ENCODE measurements around the gene RETREG2.

The RETREG2 gene

DNA sequence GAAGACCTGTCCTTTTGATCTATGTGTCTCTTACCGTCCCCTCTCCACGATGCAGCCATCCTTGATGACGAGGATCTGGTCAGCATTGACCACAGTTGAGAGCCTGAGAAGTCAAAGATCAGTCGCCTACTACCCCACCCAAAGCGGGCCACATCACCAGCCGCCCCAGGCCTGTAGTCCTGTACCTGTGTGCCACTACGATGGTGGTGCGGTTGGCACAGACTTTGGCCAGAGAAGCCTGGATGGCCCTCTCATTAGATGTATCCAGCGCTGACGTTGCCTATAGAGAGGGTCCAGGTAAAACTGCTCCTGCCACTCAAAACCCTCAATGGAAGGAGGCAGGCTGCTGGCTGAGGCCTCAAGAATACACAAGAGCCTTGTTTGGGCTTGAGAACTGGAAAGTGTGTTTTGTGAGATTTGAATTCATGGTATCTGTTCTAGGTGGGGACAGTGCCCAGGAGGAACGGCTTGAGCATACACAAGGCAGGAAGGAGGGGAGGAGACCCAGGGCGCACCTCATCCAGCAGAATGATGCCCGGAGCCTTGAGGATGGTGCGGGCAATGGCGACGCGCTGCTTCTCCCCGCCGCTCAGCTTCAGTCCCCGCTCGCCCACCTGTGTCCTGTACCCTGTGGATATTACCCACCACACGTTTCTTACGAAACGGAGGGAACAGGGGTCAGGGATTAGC is 32.3 kb downstream of the RETREG2 start:
- no peak overlapping the region for H3K4me3 ChIP-seq (ENCODE audit: low read depth, low read length)
- DNase-seq (ENCODE audit: low read depth) = no peak
- TF ChIP-seq CTCF (IDR thresholded peaks at IDR 0.05; ENCODE audit: insufficient read depth, low read depth, low read length, missing control alignments) = no peak

GRCh38 chr2:219210886-219211362 is 32.8 kb downstream of the RETREG2 start:
- no peak for TF ChIP-seq CTCF (IDR thresholded peaks at IDR 0.05; ENCODE audit: insufficient read depth, low read depth, low read length, missing control alignments)
- no peak for DNase-seq (ENCODE audit: low read depth)
- no peak overlapping the region for H3K4me3 ChIP-seq (ENCODE audit: low read depth, low read length)

DNA sequence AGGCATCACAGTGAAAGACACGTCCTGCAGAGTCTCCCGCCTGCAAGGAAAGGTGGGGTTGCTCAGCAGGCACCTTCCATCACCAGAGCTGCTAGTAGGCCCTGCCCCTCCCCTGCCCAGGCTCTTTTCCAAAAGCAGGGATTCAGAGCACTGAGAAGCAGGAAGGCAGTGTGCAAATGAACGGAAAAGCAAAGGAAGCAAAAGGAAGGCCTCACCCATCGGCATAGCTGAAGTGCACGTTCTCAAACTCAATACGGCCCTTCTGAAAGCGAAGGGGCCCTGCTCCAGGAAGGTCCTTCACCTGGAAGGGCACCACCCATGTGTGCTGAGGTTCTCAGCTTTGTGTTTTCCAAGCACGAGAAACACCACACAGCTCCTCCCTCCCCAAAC is 34.9 kb downstream of the RETREG2 start:
- TF ChIP-seq CTCF (IDR thresholded peaks at IDR 0.05; ENCODE audit: insufficient read depth, low read depth, low read length, missing control alignments) = no peak
- no peak overlapping the region for H3K4me3 ChIP-seq (ENCODE audit: low read depth, low read length)
- no peak for DNase-seq (ENCODE audit: low read depth)

DNA sequence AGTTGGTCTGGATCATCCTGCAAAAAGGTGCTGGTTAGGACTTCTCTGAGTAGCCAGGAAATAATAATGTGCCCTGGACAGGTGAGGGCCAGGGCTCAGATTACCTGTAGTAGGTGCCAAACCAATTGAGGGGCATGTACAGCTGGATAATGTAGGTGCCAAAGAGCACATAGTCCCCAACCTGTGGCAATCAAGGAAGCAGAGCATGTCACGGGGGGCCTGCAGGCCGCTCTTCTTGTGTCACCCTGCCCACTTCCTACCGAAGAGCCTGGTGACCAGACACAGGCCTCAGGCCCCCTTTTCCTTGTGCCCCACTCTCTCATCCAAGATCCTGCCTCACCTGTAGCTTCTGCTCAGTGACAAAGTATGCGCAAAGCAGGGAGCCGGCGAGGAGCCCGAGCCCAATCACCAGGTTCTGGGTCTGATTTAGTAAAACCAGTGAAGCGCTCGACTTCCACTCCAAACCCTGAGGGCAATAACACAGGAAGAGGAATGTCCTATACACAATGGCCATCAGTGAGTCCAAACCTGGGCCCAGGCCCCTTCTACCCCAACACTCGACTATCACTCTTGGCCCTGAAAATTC is 35.5 kb downstream of the RETREG2 start:
- no peak for TF ChIP-seq CTCF (IDR thresholded peaks at IDR 0.05; ENCODE audit: insufficient read depth, low read depth, low read length, missing control alignments)
- no peak overlapping the region for H3K4me3 ChIP-seq (ENCODE audit: low read depth, low read length)
- DNase-seq (ENCODE audit: low read depth) = no peak

DNA sequence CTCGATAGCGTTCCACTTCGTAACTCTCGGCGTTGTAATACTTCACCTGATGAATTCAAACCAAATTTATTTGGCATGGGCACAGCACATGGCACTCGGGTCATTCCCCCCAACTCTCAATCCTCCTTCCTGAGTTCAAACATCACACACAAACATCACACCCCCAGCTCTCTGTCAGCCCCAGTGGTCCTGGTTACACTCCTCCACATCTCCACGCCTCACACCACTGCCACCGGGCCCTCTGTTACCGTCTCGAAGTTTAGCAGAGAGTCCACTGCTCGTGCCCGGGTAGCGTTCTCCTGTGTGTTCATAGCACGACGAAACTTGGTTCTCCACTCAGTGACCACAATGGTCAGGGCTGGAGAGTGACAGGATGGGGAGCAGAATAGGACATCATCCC is 36.1 kb downstream of the RETREG2 start:
- no peak overlapping the region for H3K4me3 ChIP-seq (ENCODE audit: low read depth, low read length)
- no peak for DNase-seq (ENCODE audit: low read depth)
- no peak for TF ChIP-seq CTCF (IDR thresholded peaks at IDR 0.05; ENCODE audit: insufficient read depth, low read depth, low read length, missing control alignments)

GRCh38 chr2:219214786-219215185 is 36.7 kb downstream of the RETREG2 start:
- no peak overlapping the region for H3K4me3 ChIP-seq (ENCODE audit: low read depth, low read length)
- no peak for DNase-seq (ENCODE audit: low read depth)
- TF ChIP-seq CTCF (IDR thresholded peaks at IDR 0.05; ENCODE audit: insufficient read depth, low read depth, low read length, missing control alignments) = no peak
